Fibroblast of villous mesenchyme (primary cell): Measurements from ENCODE around the gene ICOS. TPM values are rescaled to one million over a fixed set of nuclear protein-coding genes. Genes with fewer than 3 reads are reported as not detected.

Experiments
- DNase-seq: peaks from one replicate; pipeline ENCODE4 v3.0.0-alpha.2; 2010; ENCODE audit warnings: low read depth
- H3K4me3 ChIP-seq: 2 replicates; pipeline ENCODE4 v1.5.1; 2011; ENCODE audit warnings: low read depth, mild to moderate bottlenecking, low read length
- total RNA-seq: library from RNA; depleted of rRNA; stranded (reverse); fragments of >200 nt; gene quantifications from 2 replicates; pipeline ENCODE4 v1.2.3, GENCODE V29; 2012
- TF ChIP-seq, protein P1 (sequence below): IDR thresholded peaks from 2 replicates; pipeline ENCODE4 v1.5.1; 2012; ENCODE audit warnings: low read depth, mild to moderate bottlenecking, low read length; ENCODE audit not compliant: insufficient read depth

The ICOS gene
- total RNA-seq = not detected in 2 replicates

DNA sequence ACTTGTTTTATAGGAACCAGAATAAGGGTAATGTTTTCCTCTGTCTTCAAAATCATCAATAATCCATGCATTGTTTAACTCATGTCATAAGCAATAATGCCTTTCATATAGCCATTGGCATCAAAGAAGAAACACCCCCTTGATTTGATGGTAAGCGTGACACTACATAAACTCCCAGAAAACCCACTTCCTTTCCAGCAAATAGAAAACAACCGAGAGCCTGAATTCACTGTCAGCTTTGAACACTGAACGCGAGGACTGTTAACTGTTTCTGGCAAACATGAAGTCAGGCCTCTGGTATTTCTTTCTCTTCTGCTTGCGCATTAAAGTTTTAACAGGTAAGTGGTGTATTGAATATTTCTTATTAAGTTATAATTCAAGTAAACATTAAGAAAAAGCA, at the start of gene ICOS:
TSS of gene ICOS (plus strand) at position 229 of the 400 bp plus-strand sequence. CDS start at position 281, 52 bp downstream.
- TF ChIP-seq, protein P1, sequence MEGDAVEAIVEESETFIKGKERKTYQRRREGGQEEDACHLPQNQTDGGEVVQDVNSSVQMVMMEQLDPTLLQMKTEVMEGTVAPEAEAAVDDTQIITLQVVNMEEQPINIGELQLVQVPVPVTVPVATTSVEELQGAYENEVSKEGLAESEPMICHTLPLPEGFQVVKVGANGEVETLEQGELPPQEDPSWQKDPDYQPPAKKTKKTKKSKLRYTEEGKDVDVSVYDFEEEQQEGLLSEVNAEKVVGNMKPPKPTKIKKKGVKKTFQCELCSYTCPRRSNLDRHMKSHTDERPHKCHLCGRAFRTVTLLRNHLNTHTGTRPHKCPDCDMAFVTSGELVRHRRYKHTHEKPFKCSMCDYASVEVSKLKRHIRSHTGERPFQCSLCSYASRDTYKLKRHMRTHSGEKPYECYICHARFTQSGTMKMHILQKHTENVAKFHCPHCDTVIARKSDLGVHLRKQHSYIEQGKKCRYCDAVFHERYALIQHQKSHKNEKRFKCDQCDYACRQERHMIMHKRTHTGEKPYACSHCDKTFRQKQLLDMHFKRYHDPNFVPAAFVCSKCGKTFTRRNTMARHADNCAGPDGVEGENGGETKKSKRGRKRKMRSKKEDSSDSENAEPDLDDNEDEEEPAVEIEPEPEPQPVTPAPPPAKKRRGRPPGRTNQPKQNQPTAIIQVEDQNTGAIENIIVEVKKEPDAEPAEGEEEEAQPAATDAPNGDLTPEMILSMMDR = no peak
- H3K4me3 ChIP-seq = no peak within 1 kb of the TSS
- DNase-seq = no peak

GRCh38 chr2:203887677-203888076, 48.9 kb upstream of the ICOS start:
- TF ChIP-seq, protein P1 = no peak
- DNase-seq = no peak
- H3K4me3 ChIP-seq = no peak overlapping the region

DNA sequence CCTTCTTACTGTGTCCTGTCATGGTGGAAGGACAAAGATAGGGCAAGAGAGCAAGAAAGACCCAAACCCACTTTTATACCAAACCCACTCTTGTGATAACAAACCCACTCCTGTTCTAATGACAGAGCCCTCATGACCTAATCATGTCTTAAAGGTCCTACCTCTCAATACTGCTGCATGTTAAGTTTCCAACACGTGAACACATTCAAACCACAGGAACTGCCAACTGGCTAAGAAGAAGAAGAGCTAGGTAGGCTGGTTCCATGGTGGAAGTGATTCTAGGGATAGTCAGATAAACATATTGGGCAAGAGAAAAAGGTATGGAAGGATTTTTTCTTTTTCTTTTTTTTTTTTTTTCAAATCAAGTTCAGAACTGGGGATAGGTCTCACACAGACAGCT, 47.0 kb upstream of the ICOS start:
- no peak for DNase-seq
- H3K4me3 ChIP-seq = no peak overlapping the region
- TF ChIP-seq, protein P1 = no peak

DNA sequence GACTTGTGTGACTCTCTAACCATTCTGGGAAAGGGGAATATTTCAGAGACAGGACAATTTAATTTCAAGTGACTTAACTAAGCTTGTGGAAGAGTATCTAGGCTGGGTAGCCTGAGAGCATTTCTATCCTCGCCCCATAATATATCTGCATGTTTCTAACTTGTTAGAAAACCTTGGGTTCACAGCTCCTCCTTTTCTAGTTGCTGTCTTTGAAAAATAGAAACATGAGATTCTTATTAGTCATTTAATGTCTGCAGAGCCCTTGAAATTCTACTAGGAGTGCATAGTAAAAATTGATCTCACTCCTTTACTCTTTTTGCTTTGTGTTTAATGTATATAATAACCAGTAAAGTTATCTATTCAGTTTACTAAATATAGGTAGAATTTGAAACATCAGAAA, 46.6 kb upstream of the ICOS start:
- DNase-seq = no peak
- H3K4me3 ChIP-seq = no peak overlapping the region
- TF ChIP-seq, protein P1 = no peak

- H3K4me3 ChIP-seq = no peak overlapping the region
- TF ChIP-seq, protein P1 = no peak
- no peak for DNase-seq
Measured at GRCh38 chr2:203890733-203891132, 45.8 kb upstream of the ICOS start.

GRCh38 chr2:203891474-203891873, 45.1 kb upstream of the ICOS start:
- DNase-seq = peak; percentile 6
- H3K4me3 ChIP-seq = no peak overlapping the region
- TF ChIP-seq, protein P1 = no peak

DNA sequence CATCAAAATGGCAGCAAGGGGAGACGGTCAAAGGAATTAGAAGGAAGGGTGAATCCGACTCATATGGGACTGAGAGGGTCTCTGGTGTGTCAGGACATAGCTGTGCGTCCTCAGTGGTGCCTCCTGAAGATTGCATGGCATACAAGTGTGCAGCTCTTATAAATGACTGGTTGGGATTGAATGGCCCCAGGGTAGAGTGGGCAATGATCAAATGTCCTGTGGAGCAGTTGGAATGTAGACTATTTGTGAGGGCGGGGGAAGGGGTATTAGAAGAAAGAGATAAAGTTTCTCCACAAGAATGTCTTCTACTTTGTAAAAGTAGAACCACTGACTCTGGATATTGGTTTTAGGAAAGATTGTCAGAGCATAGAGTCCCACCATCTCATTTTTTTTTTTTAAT, 44.4 kb upstream of the ICOS start:
- no peak overlapping the region for H3K4me3 ChIP-seq
- TF ChIP-seq, protein P1 = no peak
- no peak for DNase-seq
